ENCODE measurements around the gene TRPM5. TPM values are rescaled to one million over a fixed set of nuclear protein-coding genes. Genes with fewer than 3 reads are reported as not detected.

The TRPM5 gene
- total RNA-seq, 2 donors from 2014 or later: 1.3 to 1.9 TPM

DNA sequence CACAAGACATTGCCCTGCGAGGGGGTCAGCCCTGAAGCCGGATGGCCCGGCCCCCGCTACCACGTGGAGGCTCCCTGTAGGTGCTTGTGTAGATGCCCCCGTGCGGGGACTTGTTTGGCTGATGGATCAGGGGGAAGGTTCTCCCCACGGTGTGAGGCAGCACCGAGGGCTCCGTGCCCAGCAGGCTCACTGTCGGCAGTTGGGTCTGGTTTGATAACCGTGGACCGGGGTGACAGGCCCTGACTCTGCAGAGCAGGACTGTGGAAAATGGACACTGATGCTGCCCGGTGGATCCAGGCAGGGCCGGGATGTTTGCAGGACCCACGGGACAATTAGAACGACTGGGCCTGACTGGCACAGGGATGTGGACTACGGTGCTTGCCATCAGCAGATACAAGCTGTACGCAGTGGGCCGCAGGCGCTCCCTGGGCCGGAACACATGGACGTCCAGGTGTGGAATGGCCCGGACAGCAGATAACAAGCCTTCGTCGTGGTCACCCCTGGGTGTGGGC, 19.5 kb upstream of the TRPM5 start:
- Histone ChIP-seq H3K4me3 (no peak overlapping the region), H3K9me3 (no peaks in the 10 kb centered on the region), H3K9ac (ENCODE audit: low read depth in 2 of 2, low read length in 2 of 2) (peak overlapping the region; percentile 35 to 51), H3K27me3 (no peaks in the 10 kb centered on the region), H3K4me1 (peaks cover 10% of the 10 kb centered on the region), H3K27ac (no peak overlapping the region), H3K36me3 (no peaks in the 10 kb centered on the region)
- no peak for DNase-seq
- intact Hi-C loops (cut with DNase I): no loop called here
- TF ChIP-seq CTCF (IDR thresholded peaks at IDR 0.05): no peak

DNA sequence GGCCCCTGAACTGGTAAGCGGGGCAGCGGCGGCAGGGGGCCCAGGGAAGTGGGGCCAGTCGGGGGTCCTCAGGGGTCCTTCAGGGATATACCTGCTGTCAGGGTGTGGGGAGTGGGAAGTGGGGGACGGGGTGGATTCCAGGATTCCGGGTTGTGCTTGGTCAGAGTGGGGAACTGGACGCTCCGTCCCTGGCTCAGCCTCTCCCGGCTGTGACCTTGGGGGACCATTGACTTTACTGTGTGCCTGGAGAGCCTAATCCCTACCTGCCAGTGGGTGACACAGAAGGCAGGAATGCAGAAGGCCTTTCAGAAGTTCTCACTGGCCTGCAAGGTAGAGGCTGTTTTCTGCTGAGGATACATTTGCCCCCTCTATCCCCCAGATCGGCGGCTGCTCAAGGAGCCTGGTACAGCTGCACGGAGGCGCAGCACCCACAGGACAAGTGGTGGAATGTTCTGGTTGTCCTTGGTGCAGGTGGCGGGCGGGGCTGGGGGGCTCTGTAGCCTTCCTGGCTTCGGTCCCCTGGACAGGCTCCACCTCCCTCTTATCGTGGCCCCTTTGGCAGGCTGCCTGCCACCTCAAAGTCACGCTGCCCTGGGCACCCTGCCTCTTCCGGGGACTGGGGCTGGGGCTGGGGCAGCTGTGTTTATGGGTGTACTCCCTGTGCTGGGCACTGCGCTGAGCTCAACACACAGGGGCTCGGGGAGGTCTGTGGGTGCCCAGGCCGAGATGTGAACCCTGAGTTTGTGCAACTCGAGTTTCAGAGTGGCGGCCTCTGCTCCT, 18.9 kb upstream of the TRPM5 start:
- Histone ChIP-seq H3K36me3 (no peaks in the 10 kb centered on the region), H3K4me3 (no peak overlapping the region), H3K27ac (no peak overlapping the region), H3K27me3 (no peaks in the 10 kb centered on the region), H3K9me3 (no peaks in the 10 kb centered on the region), H3K4me1 (peaks cover 10% of the 10 kb centered on the region), H3K9ac (ENCODE audit: low read depth in 2 of 2, low read length in 2 of 2) (peak overlapping the region; percentile 35 to 68)
- no peak for TF ChIP-seq CTCF (IDR thresholded peaks at IDR 0.05)
- intact Hi-C loops (cut with DNase I): no loop called here
- DNase-seq: peak; percentile 88

GRCh38 chr11:2462543-2462985, 18.2 kb upstream of the TRPM5 start:
- intact Hi-C loops (cut with DNase I): no loop called here

GRCh38 chr11:2461956-2462542, 17.7 kb upstream of the TRPM5 start:
- intact Hi-C loops (cut with DNase I): no loop called here
- DNase-seq: no peak
- Histone ChIP-seq H3K36me3 (no peaks in the 10 kb centered on the region), H3K4me3 (no peak overlapping the region), H3K27ac (no peak overlapping the region), H3K9me3 (no peaks in the 10 kb centered on the region), H3K9ac (ENCODE audit: low read depth in 2 of 2, low read length in 2 of 2) (peak overlapping the region in 1 of 2 donors; percentile 68), H3K4me1 (peaks cover 10% of the 10 kb centered on the region), H3K27me3 (no peaks in the 10 kb centered on the region)
- no peak for TF ChIP-seq CTCF (IDR thresholded peaks at IDR 0.05)

More at GRCh38 chr11:2462543-2462985, 18.2 kb upstream of the TRPM5 start:
- no peak for DNase-seq
- Histone ChIP-seq H3K9me3 (no peaks in the 10 kb centered on the region), H3K9ac (ENCODE audit: low read depth in 2 of 2, low read length in 2 of 2) (peak overlapping the region in 1 of 2 donors; percentile 68), H3K4me3 (no peak overlapping the region), H3K27ac (no peak overlapping the region), H3K4me1 (peaks cover 10% of the 10 kb centered on the region), H3K36me3 (no peaks in the 10 kb centered on the region), H3K27me3 (no peaks in the 10 kb centered on the region)
- TF ChIP-seq CTCF (IDR thresholded peaks at IDR 0.05): no peak

DNA sequence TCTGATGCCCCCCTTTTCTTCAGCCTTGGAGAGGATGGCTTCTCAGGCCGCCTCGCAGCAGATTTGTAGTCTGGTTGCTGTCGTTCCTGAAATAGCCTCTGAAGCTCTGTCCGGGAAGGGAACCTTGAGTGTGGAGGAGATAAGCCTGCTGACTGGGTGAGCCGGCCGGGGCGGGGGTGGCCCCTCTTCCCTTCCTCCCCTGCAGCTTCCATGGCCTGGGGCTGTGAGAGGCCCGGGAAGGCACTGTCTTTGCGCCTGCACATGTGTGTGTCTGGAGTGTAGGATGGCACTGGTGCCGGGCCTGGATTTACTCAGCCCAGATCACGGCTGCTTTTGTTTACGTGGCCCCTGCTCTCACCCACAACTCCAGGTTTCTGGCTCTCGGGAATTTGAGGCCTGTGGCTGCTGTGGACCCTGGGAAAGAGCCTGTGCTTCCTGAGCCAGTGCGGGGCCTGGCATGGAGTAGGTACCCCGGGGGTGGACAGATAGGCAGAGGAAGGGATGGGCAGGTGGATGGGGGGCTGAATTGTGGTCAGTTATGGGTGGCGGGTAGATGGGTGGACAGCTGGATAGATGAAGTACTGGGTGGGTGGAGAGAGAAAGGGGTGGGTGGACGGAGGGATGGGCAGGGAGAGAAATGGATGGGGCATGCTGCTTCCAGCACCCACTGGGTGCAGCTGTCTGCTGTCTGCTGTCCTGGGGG, 17.1 kb upstream of the TRPM5 start:
- no peak for TF ChIP-seq CTCF (IDR thresholded peaks at IDR 0.05)
- no peaks in the 10 kb centered on the region for H3K9me3 ChIP-seq
- intact Hi-C loops (cut with DNase I): no loop called here
- H3K27me3 ChIP-seq: no peaks in the 10 kb centered on the region
- no peak for DNase-seq
- no peak overlapping the region for H3K27ac ChIP-seq
- no peak overlapping the region for H3K4me3 ChIP-seq
- H3K9ac ChIP-seq (ENCODE audit: low read depth in 2 of 2, low read length in 2 of 2): no peak overlapping the region
- H3K36me3 ChIP-seq: no peaks in the 10 kb centered on the region
- H3K4me1 ChIP-seq: peaks cover 10% of the 10 kb centered on the region

Measured in colonic mucosa (tissue), 4 donors.